GM19397 (cell line): Measurements from ENCODE around the gene CCDC121.
A peak's percentile ranks its signal among the peaks of the same experiment; 100 is the strongest.

Experiments used
- ATAC-seq: cut with Tn5 transposase; IDR thresholded peaks from one replicate; pipeline ENCODE4 v1.9.1; 2021; ENCODE audit warnings: mild to moderate bottlenecking, moderate library complexity; ENCODE audit not compliant: unreplicated experiment

CCDC121 gene, protein sequence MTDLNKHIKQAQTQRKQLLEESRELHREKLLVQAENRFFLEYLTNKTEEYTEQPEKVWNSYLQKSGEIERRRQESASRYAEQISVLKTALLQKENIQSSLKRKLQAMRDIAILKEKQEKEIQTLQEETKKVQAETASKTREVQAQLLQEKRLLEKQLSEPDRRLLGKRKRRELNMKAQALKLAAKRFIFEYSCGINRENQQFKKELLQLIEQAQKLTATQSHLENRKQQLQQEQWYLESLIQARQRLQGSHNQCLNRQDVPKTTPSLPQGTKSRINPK

DNA sequence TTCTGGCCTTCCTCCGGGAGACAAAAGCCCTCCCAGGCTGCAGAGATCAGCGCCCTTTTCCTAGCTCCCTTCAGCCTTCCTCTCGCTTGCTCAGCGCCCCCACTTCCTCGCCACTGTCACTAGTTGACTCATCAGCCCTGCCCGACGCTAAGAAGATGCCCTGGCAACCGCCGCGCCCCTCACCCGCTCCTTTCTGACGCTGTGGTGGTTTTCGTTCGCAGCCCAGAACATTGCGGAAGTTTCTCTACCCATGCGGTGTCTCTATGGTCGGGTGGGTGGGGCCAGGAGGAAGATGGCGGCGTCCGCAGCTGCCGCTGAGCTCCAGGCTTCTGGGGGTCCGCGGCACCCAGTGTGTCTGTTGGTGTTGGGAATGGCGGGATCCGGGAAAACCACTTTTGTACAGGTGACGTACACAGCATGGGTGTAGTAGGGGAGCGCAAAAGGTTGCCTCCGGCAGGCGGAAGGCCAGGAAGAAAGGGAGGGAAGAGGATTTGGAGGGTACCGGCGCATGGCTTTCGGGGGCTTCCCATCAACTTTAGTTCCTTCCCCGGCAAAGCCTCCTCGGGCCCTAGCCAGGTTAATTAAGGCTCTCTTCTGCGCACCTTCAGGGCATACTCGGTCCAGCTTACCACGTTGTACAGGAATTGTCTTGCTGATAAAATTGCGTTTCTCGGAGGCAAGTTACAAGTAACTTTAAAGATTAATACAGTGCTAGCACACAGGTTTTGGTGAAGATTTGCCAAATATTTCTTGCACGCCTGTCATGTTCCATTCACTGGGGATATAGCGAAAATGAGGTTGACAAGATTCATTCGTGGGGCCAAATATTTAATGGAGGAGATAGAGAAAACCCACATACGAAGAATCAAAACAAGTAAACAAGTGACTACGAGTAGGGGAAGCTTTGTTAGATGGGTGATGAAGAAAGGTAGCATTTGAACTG, at the start of gene CCDC121, which contains the start of gene GPN1:
Gene CCDC121, minus strand, starts transcription at position 246 of the 943 bp plus-strand sequence. CDS start 1,213 bp downstream, outside the sequence.
Gene GPN1, plus strand, starts transcription at position 284 of the 943 bp plus-strand sequence. Its CDS starts 9 bp downstream, at position 293.
- ATAC-seq, result peak; percentile 95

DNA sequence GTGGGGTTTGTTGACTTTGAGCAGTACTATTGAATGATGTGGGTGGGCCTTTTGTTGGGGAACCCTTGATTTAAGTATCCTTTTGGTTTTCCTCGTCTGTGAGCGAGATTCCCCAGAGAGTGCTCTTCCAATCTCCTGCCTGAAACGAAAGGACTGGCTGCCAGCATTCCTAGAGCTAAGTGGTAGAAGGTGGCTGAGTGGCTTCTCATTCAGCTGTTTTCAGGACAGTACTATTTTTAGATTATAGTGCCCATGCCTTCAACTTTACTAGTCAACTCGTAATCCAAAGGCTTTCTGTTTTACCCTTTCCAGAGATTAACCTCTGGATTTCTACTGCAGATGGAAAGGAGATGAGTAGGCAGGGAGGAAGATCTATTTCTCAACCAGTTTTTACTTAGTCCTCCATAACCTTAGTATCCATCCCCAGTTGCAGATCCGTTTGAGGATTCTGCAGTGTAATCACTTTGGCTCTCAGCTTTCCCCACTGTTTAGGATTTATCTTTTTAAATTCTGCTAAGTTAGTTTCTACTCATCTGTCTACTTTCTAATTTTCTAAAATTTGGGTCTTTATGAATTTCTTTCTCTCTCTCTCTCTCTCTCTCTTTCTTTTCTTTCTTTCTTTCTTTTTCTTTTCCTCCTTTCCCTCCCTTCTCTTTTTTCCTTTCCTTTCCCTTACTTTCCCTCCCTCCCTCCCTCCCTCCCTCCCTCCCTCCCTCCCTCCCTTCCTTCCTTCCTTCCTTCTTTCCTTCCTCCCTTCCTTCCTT, 44.1 kb upstream of the CCDC121 start:
- ATAC-seq, result no peak

DNA sequence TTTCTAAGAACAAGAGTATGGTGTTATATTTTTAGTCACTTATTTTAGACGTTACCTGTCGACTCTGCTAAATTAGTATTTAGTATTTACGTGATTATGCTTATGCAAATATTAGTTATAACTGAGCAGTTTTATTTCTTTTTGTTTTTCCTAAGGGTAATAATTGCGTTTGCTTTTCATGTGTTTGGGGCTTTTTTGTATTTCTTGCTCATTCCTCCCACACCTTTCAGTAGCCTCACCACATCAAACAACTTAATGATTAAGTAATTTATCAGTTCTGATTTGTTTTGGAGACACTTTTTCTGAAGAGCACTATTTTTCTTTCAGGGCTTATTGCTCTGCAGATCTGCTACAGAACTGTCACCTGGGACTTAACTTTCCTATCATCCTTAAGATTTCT, 42.4 kb upstream of the CCDC121 start:
- no peak for ATAC-seq

DNA sequence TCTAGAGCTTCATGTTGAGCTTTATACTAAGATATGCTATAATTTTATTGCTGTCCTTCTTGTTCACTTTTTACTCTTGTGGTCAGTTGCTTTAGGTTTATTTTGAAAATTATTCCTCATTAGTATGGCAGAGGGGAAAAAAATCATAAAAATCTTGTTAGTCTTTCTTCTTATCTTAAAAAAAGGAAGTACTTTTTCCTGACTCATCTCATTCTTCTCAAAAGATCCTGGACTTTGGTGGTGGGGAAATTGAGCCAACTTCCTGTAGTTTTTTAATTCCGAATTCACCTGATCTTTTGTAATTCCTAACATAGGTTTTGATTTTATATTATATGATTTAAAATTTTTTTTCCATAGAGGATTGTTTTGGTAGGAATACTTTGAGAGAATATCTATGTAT, 38.6 kb upstream of the CCDC121 start:
- ATAC-seq, result no peak

DNA sequence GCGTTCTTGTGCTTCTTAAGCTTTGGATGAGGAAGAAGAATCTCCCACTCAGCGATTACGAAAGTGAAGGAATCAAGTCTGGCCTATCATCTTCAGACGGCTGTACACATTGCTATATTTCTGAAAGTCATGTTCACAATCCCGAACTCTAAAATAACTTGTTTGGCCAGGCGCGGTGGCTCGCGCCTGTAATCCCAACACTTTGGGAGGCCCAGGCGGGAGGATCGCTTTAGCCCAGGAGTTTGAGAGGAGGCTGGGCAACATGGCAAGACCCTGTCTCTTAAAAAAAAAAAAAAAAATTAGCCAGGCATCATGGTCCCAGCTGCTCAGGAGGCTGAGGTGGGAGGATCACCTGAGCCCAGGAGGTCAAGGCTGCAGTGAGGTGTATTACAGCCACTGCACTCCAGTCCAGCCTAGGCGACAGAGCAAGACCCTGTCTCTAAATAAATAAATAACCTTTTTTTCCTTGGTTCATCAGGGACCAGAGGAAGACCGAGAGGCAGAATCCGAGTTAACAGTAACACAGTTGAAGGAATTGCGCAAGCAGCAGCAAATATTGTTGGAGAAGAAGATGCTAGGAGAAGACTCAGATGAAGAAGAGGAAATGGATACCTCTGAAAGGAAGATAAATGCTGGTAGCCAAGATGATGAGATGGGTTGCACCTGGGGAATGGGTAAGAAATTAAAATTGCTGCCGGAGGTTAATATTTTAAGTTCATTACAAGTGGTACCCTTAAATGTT, 36.0 kb upstream of the CCDC121 start:
- no peak for ATAC-seq

DNA sequence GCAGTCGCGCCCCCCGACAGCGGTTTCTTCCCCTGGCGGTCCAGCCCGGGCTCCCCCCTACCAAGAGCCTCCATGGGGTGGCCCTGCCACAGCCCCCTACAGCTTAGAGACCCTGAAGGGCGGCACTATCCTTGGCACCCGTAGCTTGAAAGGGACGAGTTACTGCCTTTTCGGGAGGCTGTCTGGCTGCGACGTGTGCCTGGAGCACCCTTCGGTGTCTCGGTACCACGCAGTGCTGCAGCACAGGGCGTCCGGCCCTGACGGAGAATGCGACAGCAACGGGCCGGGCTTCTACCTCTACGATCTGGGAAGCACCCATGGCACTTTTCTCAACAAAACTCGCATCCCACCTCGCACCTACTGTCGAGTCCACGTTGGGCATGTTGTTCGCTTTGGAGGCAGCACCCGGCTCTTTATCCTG, 35.4 kb upstream of the CCDC121 start:
- ATAC-seq, result no peak

DNA sequence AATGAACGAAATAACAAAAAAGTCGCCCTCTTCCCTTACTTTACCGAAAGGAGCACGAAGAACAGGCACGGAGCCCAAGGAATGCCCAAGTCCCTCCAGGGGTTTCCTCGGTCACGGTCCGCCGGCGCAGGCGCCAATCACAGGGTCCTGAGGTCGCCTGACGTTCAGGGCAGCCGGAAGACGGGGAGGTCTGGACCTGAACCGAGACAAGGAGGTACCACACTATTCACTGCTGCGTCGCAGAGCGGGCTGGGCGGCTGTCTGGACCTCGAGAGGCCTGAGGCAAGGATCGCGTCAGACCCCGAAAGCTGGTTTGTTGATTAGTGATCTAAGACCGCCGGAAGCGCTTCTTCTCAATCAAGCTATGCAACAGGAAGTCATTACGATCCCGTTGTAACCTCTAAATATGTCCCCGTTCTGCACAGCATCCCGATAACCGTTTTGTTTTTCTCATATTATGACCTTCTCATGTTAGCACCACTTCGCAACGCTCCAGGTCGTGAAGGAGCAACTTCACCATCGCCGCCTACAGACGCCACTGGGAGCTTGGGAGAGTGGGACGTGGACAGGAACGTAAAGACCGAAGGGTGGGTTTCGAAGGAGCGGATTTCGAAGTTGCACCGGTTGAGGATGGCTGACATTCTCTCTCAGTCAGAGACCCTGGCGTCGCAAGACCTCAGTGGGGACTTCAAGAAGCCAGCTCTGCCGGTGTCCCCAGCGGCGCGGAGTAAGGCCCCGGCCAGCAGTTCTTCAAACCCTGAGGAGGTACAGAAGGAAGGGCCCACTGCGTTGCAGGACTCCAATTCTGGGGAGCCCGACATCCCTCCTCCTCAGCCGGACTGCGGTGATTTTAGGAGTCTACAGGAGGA, 34.7 kb upstream of the CCDC121 start, which contains the start of the genes SLC4A1AP and SUPT7L:
Gene SLC4A1AP, plus strand, starts transcription at position 605 of the 869 bp plus-strand sequence. Its CDS starts 26 bp downstream, at position 631.
Gene SUPT7L, minus strand, starts transcription at position 330 of the 869 bp plus-strand sequence. CDS start 1,422 bp downstream, outside the sequence.
- peak; percentile 72 for ATAC-seq

DNA sequence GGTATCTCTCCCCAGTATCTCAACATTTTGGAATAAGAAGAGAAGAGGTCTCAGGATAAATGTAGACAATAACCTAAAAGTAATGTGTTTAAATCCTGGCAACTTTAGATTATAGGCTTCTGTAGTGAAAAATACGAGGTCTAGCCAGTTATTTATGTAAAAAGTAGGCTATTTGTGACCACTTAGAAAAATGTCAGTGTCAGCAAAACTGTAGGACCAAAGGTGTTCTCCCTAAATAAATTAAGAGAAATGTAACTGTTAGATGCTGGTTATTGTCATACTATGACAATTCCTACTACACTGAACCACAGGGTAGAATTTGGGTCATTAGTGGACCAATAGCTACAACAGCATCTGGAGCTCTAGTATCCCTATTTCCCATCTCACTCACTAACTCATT, 32.6 kb upstream of the CCDC121 start:
- ATAC-seq, result no peak

DNA sequence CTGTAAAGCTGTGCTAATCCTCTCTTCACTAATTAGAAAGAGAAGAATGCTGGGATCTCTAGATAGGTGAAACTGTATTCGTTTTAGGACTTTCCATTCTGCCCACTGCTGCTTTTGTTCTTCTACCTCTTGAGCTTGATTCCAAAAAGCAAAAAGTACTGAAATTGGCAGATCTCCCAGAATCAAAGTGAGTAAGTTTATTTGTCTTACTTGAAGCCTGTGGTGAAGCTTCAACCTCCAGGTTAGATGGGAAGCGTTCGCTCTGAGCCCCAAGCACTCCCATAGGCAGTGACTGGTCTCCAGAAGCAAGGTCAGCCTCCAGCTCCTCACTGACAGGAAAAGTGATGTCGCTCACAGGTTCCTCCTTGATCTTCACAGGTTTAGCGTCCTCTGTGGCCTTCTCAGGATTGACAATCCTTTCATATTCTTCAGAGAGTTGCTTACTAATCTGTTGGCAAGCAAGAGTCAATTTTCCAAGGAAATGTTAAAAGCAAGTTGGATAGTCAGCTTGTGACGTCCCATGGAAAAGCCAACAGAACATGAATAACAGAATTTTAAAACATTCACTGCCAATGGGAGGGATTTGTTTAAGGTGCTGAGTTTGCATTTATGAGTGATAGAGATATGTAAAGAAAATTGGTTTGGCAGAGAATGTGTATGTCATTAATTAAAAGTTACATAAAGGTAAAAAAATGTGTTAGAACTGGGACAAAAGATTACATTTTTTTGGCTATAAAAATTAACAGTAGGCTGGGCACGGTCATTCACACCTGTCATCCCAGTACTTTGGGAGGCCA, 26.5 kb upstream of the CCDC121 start:
- no peak for ATAC-seq

DNA sequence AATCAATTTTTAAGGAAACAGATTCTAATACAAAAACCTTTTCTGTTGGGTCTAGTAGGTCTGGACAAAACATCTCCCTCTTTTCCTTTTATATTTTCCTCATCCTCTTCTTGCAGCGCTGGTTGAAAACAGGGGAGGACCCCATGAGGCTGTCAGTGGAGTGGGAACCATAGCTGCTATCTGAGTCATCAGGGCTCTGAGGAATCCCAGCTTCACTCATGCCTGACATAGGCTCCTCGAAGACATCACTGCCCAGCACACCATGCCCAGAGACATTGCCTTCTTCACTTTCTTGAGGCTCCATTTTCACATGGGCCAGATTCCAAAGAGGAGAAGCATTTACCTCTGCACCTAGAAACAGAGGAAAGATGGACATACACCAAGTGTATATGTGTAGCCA, 24.6 kb upstream of the CCDC121 start:
- ATAC-seq, result no peak

DNA sequence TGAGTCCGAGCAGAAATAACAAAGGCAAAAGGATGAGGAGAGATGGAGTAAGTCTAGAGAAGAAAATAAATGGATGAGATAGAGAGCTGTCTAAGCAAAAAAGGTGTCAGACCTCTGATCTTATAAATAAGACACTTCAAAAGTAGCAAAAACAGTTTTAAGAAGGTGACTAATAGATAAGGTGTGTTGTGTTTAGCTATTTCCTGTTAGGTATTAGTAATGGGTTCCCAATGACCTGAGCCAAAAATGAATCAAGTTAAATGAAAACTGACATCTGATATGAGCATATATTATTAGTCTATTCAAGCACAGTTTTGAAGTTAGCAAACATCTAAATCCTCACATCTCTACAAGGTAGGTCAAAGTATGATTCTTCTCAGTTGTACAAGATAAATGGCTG, 24.0 kb upstream of the CCDC121 start:
- ATAC-seq, result no peak

DNA sequence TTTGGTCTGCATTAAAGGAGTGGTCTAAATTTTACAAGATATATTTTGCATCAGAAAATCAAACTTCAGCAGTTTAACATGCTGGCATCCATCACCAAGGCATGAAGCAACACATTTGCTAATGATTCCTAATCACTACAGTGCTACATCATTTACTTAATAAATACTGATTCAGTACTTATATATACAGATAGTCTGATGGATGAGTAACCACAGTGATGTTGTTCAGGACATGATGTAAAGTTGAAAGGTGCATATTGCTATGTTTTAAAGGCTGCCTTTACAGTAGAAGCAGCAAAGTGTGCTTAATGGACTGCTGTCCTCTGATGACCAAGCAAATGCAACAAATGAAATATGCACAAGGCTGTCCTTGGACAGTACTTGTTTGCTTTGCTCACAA, 23.5 kb upstream of the CCDC121 start:
- ATAC-seq, result no peak

DNA sequence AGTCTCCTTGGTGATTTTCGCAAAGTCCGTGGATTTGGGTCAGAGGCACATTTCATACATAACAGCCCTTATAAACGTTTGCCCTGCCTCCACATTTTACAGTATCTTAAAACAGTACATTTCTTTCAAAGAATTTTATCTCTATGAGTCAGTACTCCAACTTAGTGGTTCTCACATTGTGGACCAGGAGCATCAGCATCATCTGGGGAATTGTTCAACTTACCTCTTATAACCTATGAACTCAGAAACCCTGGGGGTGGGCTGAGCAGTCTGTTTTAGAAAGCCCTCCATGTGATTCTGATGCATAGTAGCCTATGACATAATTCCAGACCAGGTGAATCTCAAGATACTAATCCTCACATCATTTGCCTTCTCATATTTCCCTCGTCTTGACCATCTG, 22.2 kb upstream of the CCDC121 start:
- no peak for ATAC-seq

DNA sequence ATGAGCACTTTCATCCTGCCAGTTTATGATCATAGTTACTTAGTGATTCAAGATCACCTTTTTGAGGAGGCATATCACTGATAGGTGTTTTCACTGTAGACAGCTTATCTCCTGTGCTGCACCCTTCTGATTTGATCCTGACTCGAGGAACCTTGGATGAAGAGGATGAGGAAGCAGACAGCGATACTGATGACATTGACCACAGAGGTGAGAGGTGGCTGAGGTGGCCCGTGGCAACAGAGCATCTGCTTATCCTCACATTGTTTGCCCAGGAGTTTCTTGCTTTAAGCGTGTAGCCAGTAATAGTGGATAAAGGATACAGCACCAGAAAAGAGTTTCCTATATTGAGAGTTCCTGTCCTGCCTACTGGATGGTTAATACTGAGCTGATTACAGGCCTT, 18.9 kb upstream of the CCDC121 start:
- ATAC-seq, result no peak

DNA sequence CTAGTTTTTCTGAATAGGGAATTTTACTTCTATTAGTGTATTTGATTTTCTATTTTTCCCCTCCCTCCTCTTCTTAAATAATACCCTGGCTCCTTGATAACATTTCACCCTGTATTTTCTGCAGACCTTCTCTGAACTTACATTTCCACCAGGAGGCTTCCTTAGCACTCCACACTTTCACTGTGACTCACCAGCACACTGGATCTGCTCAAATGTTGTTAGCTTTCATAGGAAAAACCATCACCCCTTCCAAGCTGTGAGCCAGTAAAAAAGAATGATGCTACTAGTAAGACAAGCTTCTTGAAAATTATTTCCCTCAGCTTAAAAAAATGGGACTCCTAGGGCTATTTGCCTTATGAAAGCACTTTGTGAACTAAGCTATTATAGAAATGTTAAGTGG, 18.5 kb upstream of the CCDC121 start:
- ATAC-seq, result no peak

DNA sequence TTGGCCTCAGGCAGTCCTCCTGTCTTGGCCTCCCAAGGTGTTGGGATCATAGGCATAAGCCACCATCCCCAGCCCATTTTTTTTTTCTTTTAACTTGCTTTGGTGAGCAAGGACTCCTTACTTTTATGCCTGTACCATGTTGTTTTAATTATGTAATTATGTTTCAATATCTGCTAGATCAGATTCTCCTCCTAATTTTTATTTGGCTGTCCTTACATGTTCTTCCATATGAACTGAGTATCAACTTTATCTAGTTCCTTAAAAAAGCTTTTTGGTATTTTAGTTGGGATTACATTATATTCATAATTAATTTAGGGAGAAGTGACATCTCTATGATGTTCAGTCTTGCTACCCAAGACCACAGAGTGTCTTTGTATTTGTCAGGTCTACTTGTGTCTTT, 16.4 kb upstream of the CCDC121 start:
- no peak for ATAC-seq

DNA sequence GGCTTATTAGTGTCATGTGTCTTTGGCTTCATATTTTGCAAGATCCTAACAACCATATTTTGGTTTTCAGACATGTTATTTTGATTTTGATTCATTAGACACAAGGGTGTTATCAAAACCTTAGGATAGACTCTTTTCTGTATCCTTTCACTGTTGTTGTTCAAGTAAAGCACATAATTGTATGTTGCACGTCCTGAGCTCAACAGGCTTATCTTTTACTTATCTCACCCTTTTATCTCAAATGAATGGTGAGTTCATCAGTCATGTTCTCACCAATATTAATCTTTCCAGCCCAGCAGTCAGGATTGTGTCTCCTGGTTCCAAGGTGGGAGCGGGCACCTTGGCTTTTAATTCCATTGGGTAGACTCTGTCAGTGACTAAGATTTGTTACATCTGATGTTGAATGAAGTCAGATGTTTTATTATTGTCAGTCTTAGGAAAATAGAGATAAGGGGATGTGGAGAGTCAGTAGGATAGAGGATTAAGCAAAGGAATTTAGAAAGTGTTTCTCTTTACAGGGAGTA, 12.0 kb upstream of the CCDC121 start:
- no peak for ATAC-seq

DNA sequence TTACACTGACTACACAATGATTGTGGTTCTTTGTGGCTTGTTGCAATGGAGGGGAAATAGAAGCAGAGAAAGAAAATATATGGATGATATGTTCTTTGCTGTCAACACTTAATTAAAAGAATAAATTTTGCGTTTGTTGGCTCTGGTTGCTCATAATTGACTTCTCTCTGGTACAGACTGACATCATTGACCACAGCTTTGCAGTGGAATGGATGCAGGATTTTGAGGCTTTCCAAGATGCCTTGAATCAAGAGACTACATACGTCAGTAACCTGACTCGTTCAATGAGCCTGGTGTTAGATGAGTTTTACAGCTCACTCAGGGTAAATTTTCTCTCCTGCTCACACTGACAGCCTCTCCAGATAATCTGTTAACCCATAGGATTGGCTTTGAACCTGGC, 9.9 kb upstream of the CCDC121 start:
- no peak for ATAC-seq
